ENCODE measurements around the gene FBXO46. TPM values are rescaled to one million over a fixed set of nuclear protein-coding genes. Genes with fewer than 3 reads are reported as not detected.

Gene FBXO46
- total and polyA plus RNA-seq, 2 of the 13 experiments (the other 11 are each of a cell fraction or from before 2014, with no cell fraction given) = 6.2 to 6.4 TPM

DNA sequence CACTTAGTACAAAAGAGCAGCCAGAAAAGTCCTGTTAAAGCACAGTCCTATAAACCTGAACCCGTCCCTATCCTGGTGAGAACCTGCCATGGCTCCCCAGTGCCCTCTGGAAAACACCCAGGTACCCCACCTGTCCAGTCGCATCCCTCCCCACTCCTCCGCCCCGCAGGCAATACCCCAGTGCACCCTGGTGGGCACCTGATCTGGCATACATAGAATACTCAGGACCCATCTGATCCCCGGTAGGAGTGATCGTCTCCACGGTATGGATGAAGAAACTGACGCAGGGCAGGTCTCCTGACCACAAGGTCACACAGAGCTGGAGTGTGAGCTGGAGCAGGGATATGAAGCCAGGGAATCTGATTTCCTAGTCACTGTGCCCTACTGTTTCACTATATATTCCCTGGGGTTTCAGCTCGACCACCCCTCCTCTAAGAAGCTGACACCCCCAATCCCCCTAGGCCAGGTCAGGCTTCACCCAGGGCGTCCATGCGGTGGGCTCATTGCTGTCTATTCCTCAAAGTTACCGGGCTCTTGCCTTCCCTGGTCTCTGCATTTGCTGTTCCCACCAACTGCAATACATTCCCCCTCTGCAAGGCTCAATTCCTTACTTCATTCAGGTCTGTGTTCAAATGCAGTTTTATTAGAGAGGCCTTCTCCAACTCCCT lies 12.6 kb downstream of the FBXO46 start (continued):
- TF ChIP-seq, protein P1, sequence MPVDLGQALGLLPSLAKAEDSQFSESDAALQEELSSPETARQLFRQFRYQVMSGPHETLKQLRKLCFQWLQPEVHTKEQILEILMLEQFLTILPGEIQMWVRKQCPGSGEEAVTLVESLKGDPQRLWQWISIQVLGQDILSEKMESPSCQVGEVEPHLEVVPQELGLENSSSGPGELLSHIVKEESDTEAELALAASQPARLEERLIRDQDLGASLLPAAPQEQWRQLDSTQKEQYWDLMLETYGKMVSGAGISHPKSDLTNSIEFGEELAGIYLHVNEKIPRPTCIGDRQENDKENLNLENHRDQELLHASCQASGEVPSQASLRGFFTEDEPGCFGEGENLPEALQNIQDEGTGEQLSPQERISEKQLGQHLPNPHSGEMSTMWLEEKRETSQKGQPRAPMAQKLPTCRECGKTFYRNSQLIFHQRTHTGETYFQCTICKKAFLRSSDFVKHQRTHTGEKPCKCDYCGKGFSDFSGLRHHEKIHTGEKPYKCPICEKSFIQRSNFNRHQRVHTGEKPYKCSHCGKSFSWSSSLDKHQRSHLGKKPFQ (CRISPR knock-in tag; IDR thresholded peaks at IDR 0.05; ENCODE audit: insufficient replicate concordance) = peak; percentile 8
- TF ChIP-seq RARG (CRISPR knock-in tag; IDR thresholded peaks at IDR 0.05; ENCODE audit: low read depth) (no peak), HHEX (CRISPR knock-in tag; IDR thresholded peaks at IDR 0.05) (0 out of 2 replicates have a peak, but pooled peaks have one; percentile 10), RORA (CRISPR knock-in tag; IDR thresholded peaks at IDR 0.05) (no peak), ZC3H4 (CRISPR knock-in tag; IDR thresholded peaks at IDR 0.05; ENCODE audit: borderline replicate concordance) (0 out of 2 replicates have a peak, but pooled peaks have one; percentile 42), RBFOX2 (IDR thresholded peaks at IDR 0.05; ENCODE audit: low read depth, low read length) (0 out of 2 replicates have a peak, but pooled peaks have one; percentile 30), POLR2A (IDR thresholded peaks at IDR 0.05; ENCODE audit: insufficient read depth in 1 of 2, low read depth in 2 of 2, low read length in 2 of 2) (peak in 1 of 2 experiments; percentile 20; a peak in 1 of 4 replicates), ZFP91 (CRISPR knock-in tag; IDR thresholded peaks at IDR 0.05; ENCODE audit: borderline replicate concordance) (peak; percentile 20; the same call in 1 of the 2 replicates), ZNF792 (CRISPR knock-in tag; IDR thresholded peaks at IDR 0.05) (no peak), ZNF670 (CRISPR knock-in tag; IDR thresholded peaks at IDR 0.05; ENCODE audit: borderline replicate concordance) (peak; percentile 29; the same call in 1 of the 2 replicates), DPF2 (CRISPR knock-in tag; IDR thresholded peaks at IDR 0.05; ENCODE audit: borderline replicate concordance, low read depth) (0 out of 2 replicates have a peak, but pooled peaks have one; percentile 23)
- TF ChIP-seq, protein P2, sequence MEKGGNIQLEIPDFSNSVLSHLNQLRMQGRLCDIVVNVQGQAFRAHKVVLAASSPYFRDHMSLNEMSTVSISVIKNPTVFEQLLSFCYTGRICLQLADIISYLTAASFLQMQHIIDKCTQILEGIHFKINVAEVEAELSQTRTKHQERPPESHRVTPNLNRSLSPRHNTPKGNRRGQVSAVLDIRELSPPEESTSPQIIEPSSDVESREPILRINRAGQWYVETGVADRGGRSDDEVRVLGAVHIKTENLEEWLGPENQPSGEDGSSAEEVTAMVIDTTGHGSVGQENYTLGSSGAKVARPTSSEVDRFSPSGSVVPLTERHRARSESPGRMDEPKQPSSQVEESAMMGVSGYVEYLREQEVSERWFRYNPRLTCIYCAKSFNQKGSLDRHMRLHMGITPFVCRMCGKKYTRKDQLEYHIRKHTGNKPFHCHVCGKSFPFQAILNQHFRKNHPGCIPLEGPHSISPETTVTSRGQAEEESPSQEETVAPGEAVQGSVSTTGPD (CRISPR knock-in tag; IDR thresholded peaks at IDR 0.05) = no peak
- TF ChIP-seq, protein P3, sequence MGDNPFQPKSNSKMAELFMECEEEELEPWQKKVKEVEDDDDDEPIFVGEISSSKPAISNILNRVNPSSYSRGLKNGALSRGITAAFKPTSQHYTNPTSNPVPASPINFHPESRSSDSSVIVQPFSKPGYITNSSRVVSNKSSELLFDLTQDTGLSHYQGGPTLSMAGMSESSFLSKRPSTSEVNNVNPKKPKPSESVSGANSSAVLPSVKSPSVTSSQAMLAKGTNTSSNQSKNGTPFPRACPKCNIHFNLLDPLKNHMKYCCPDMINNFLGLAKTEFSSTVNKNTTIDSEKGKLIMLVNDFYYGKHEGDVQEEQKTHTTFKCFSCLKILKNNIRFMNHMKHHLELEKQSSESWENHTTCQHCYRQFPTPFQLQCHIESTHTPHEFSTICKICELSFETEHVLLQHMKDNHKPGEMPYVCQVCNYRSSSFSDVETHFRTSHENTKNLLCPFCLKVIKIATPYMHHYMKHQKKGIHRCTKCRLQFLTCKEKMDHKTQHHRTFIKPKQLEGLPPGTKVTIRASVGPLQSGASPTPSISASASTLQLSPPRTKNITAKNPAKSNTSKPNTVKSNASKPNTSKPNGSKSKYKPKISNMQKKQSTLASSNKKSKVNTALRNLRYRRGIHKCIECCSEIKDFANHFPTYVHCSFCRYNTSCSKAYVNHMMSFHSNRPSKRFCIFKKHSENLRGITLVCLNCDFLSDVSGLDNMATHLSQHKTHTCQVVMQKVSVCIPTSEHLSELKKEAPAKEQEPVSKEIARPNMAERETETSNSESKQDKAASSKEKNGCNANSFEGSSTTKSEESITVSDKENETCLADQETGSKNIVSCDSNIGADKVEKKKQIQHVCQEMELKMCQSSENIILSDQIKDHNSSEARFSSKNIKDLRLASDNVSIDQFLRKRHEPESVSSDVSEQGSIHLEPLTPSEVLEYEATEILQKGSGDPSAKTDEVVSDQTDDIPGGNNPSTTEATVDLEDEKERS (CRISPR knock-in tag; IDR thresholded peaks at IDR 0.05) = 0 out of 2 replicates have a peak, but pooled peaks have one; percentile 3
- TF ChIP-seq, protein P4, sequence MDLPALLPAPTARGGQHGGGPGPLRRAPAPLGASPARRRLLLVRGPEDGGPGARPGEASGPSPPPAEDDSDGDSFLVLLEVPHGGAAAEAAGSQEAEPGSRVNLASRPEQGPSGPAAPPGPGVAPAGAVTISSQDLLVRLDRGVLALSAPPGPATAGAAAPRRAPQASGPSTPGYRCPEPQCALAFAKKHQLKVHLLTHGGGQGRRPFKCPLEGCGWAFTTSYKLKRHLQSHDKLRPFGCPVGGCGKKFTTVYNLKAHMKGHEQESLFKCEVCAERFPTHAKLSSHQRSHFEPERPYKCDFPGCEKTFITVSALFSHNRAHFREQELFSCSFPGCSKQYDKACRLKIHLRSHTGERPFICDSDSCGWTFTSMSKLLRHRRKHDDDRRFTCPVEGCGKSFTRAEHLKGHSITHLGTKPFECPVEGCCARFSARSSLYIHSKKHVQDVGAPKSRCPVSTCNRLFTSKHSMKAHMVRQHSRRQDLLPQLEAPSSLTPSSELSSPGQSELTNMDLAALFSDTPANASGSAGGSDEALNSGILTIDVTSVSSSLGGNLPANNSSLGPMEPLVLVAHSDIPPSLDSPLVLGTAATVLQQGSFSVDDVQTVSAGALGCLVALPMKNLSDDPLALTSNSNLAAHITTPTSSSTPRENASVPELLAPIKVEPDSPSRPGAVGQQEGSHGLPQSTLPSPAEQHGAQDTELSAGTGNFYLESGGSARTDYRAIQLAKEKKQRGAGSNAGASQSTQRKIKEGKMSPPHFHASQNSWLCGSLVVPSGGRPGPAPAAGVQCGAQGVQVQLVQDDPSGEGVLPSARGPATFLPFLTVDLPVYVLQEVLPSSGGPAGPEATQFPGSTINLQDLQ (CRISPR knock-in tag; IDR thresholded peaks at IDR 0.05) = 0 out of 2 replicates have a peak, but pooled peaks have one; percentile 7
